DND-41 (cell line): ENCODE data around the gene CD93.

Experiments used
- ATAC-seq: fragments of 200-7000 bp; cut with Tn5 transposase; 3 replicates; pipeline ENCODE4 v1.9.1; 2021; ENCODE audit warnings: low read depth; ENCODE audit not compliant: insufficient read depth
- DNase-seq: peaks from one replicate; pipeline ENCODE4 v3.0.0-alpha.2; 2020
- H2AFZ ChIP-seq: 2 replicates; pipeline ENCODE4 v1.6.0; 2012; ENCODE audit warnings: low read depth, low read length
- H3K27ac ChIP-seq: 2 replicates; pipeline ENCODE4 v1.5.1; 2012; ENCODE audit warnings: low read length, inconsistent platforms
- H3K27me3 ChIP-seq: fragments of 200-600 bp; sonication (generic); 2 replicates; pipeline ENCODE4 v1.6.0; 2012; ENCODE audit warnings: low read length, mild to moderate bottlenecking, inconsistent platforms; ENCODE audit not compliant: insufficient read depth, poor library complexity
- H3K36me3 ChIP-seq: 2 replicates; pipeline ENCODE4 v1.5.1; 2012; ENCODE audit warnings: low read length, inconsistent platforms; ENCODE audit not compliant: insufficient read depth
- H3K4me1 ChIP-seq: 2 replicates; pipeline ENCODE4 v1.5.1; 2012; ENCODE audit warnings: mild to moderate bottlenecking, low read length; ENCODE audit not compliant: insufficient read depth
- H3K4me2 ChIP-seq: 2 replicates; pipeline ENCODE4 v1.6.0; 2012; ENCODE audit warnings: mild to moderate bottlenecking, moderate library complexity, low read length, inconsistent platforms; ENCODE audit not compliant: insufficient read depth
- H3K4me3 ChIP-seq, 2 experiments: fragments of 200-600 bp in 1 of 2; shearing (Covaris generic) in 1 of 2; 2 replicates each; pipeline ENCODE4 v1.5.1; 2012 to 2016; ENCODE audit warnings: inconsistent platforms in 2 of 2, low read length in 2 of 2, mild to moderate bottlenecking in 2 of 2, low read depth in 1 of 2, moderate library complexity in 1 of 2
- H3K79me2 ChIP-seq: 2 replicates; pipeline ENCODE4 v1.6.0; 2012; ENCODE audit warnings: low read length, inconsistent platforms; ENCODE audit not compliant: insufficient read depth
- H3K9ac ChIP-seq: 2 replicates; pipeline ENCODE4 v1.6.0; 2012; ENCODE audit warnings: low read depth, mild to moderate bottlenecking, inconsistent platforms, low read length, moderate library complexity
- H3K9me3 ChIP-seq: 2 replicates; pipeline ENCODE4 v1.5.1; 2012; ENCODE audit warnings: low read length, moderate library complexity, mild to moderate bottlenecking, inconsistent platforms; ENCODE audit not compliant: insufficient read depth, severe bottlenecking
- H4K20me1 ChIP-seq: 2 replicates; pipeline ENCODE4 v1.6.0; 2012; ENCODE audit warnings: low read length; ENCODE audit not compliant: insufficient read depth
- EZH2 ChIP-seq: IDR thresholded peaks from 3 replicates; pipeline ENCODE4 v1.6.1; 2012; ENCODE audit warnings: borderline replicate concordance, low read depth, mild to moderate bottlenecking, moderate library complexity, low read length, inconsistent platforms; ENCODE audit not compliant: severe bottlenecking
- TF ChIP-seq, protein P1 (sequence below): IDR thresholded peaks from 2 replicates; pipeline ENCODE4 v1.5.1; 2012; ENCODE audit warnings: borderline replicate concordance, low read length, moderate library complexity, mild to moderate bottlenecking; ENCODE audit not compliant: poor library complexity, severe bottlenecking; ENCODE audit errors: extremely low read depth

The CD93 gene

DNA sequence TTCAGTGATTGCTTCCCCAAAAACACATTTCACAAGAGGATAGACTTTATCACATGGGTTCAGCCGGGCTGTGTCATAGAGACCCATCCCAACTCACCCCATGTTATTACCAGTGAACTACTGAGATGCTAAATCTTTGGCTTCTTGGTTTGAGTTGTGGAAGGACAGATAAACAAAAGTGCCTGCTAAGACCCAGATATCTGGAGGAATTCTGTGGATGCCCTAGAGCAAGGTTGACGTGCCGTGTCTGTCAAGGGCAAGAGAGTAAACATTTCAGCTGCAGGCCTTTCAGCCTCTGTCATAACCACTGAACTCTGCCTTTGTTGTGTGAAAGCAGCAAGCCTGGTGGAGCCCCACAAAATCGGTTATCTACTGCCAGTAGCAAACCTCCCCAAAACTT, 25.5 kb downstream of the CD93 start:
- no peaks in the 10 kb centered on the region for H3K79me2 ChIP-seq
- TF ChIP-seq, protein P1, sequence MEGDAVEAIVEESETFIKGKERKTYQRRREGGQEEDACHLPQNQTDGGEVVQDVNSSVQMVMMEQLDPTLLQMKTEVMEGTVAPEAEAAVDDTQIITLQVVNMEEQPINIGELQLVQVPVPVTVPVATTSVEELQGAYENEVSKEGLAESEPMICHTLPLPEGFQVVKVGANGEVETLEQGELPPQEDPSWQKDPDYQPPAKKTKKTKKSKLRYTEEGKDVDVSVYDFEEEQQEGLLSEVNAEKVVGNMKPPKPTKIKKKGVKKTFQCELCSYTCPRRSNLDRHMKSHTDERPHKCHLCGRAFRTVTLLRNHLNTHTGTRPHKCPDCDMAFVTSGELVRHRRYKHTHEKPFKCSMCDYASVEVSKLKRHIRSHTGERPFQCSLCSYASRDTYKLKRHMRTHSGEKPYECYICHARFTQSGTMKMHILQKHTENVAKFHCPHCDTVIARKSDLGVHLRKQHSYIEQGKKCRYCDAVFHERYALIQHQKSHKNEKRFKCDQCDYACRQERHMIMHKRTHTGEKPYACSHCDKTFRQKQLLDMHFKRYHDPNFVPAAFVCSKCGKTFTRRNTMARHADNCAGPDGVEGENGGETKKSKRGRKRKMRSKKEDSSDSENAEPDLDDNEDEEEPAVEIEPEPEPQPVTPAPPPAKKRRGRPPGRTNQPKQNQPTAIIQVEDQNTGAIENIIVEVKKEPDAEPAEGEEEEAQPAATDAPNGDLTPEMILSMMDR: no peak
- TF ChIP-seq EZH2: no peak
- no peaks in the 10 kb centered on the region for H3K9me3 ChIP-seq
- 0 out of 2 replicates have a peak overlapping the region, but pooled peaks have one; percentile 21 for H2AFZ ChIP-seq
- H3K4me2 ChIP-seq: no peak overlapping the region
- H3K9ac ChIP-seq: no peak overlapping the region
- peaks cover 30% of the 10 kb centered on the region for H3K4me1 ChIP-seq
- H3K36me3 ChIP-seq: no peaks in the 10 kb centered on the region
- H3K4me3 ChIP-seq: no peak overlapping the region
- peak; percentile 57 for ATAC-seq
- H4K20me1 ChIP-seq: no peaks in the 10 kb centered on the region
- DNase-seq: no peak
- 0 out of 2 replicates have a peak overlapping the region, but pooled peaks have one; percentile 3 for H3K27ac ChIP-seq
- no peaks in the 10 kb centered on the region for H3K27me3 ChIP-seq

DNA sequence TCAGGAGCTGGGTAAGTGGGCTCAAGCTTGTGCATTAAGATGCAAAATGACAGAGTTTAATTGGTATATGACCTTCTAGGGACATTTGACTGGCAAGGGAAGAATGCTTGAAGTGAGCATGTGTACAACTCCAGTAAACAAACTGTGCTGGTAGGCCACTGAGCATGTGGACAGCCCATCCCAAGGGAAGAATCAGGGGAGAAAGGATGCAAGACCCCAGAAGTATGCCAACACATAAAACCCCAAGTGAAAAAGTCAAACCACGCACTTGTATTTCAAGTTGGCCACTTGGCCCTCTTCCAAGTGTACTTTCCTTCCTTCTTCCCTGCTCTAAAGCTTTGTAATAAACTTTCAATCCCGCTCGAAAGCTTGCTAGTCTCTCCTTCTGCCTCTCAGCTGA, 26.3 kb downstream of the CD93 start:
- no peaks in the 10 kb centered on the region for H4K20me1 ChIP-seq
- H3K4me2 ChIP-seq: no peak overlapping the region
- H2AFZ ChIP-seq: no peak overlapping the region
- H3K4me3 ChIP-seq: no peak overlapping the region
- H3K27me3 ChIP-seq: no peaks in the 10 kb centered on the region
- H3K9ac ChIP-seq: no peak overlapping the region
- peaks cover 30% of the 10 kb centered on the region for H3K4me1 ChIP-seq
- no peaks in the 10 kb centered on the region for H3K9me3 ChIP-seq
- no peak for TF ChIP-seq EZH2
- TF ChIP-seq, protein P1: no peak
- H3K36me3 ChIP-seq: no peaks in the 10 kb centered on the region
- ATAC-seq (no peak; the same call in 2 of the 3 replicates), DNase-seq (no peak)
- no peaks in the 10 kb centered on the region for H3K79me2 ChIP-seq
- peak overlapping the region; percentile 30; the same call in 1 of the 2 replicates for H3K27ac ChIP-seq

DNA sequence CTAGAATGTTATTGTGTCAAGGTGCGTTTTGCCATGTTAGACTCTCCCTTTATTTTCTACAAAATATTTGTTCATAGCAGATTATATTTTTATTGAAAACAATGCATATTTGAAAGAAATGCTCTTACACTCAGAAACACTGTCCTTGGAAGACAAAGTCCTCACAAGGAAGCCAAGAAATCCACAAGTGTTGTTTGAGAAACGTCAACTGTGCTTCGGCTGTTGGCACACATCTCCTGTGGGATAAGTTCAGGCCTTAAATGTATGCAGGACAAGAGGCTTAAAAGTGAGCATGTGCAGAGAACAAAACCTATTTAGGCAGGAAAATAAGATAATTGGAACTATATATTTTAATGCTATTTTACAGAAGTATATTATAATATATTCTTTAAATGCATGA, 27.1 kb downstream of the CD93 start:
- no peak overlapping the region for H3K9ac ChIP-seq
- no peak overlapping the region for H3K4me2 ChIP-seq
- no peak for ATAC-seq
- peaks cover 30% of the 10 kb centered on the region for H3K4me1 ChIP-seq
- H4K20me1 ChIP-seq: no peaks in the 10 kb centered on the region
- H3K36me3 ChIP-seq: no peaks in the 10 kb centered on the region
- no peaks in the 10 kb centered on the region for H3K79me2 ChIP-seq
- H3K27me3 ChIP-seq: no peaks in the 10 kb centered on the region
- H3K4me3 ChIP-seq: no peak overlapping the region
- H3K27ac ChIP-seq: no peak overlapping the region
- TF ChIP-seq, protein P1: no peak
- no peak for TF ChIP-seq EZH2
- H2AFZ ChIP-seq: no peak overlapping the region
- H3K9me3 ChIP-seq: no peaks in the 10 kb centered on the region
- DNase-seq: no peak

DNA sequence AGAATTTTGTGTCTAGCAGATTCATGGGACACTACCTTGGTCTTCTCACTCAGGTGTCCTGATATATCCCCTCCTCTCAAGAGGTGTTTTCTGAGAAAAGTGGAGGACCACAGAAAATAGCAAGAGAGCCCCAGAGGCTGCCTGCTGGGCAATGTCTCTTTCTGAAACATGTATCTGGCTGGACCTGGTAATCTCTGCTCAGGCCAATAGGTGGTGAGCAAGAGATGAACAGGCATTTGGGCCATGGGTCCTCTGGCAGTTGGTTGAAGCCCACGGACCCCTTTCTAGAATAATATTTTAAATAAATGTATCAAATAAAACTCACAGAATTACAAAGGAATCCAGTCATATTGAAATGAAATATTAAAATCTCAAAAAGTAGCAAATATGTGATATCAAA, 27.9 kb downstream of the CD93 start:
- Histone ChIP-seq H3K9me3 (no peaks in the 10 kb centered on the region), H3K4me2 (no peak overlapping the region), H3K27ac (no peak overlapping the region), H4K20me1 (no peaks in the 10 kb centered on the region), H3K79me2 (no peaks in the 10 kb centered on the region), H3K4me1 (peaks cover 27% of the 10 kb centered on the region), H2AFZ (no peak overlapping the region), H3K27me3 (no peaks in the 10 kb centered on the region), H3K4me3 (no peak overlapping the region), H3K36me3 (no peaks in the 10 kb centered on the region), H3K9ac (no peak overlapping the region)
- DNase-seq (no peak), ATAC-seq (no peak)
- no peak for TF ChIP-seq EZH2
- TF ChIP-seq, protein P1: peak; percentile 19
